Choroid plexus epithelial cell (primary cell): ENCODE results near the gene USP32.

ENCODE experiments used
- DNase-seq: peaks from one replicate; pipeline ENCODE4 v3.0.0-alpha.2; 2010; ENCODE audit warnings: low read depth
- H3K4me3 ChIP-seq: 2 replicates; pipeline ENCODE4 v1.5.1; 2011; ENCODE audit warnings: low read depth, mild to moderate bottlenecking, control low read depth, low read length, moderate library complexity
- TF ChIP-seq, protein P1 (sequence below): conservative IDR thresholded peaks from 2 replicates; pipeline ENCODE4 v1.5.1; 2011; ENCODE audit warnings: low read depth, mild to moderate bottlenecking, control low read depth, inconsistent platforms, low read length, moderate library complexity

The USP32 gene

DNA sequence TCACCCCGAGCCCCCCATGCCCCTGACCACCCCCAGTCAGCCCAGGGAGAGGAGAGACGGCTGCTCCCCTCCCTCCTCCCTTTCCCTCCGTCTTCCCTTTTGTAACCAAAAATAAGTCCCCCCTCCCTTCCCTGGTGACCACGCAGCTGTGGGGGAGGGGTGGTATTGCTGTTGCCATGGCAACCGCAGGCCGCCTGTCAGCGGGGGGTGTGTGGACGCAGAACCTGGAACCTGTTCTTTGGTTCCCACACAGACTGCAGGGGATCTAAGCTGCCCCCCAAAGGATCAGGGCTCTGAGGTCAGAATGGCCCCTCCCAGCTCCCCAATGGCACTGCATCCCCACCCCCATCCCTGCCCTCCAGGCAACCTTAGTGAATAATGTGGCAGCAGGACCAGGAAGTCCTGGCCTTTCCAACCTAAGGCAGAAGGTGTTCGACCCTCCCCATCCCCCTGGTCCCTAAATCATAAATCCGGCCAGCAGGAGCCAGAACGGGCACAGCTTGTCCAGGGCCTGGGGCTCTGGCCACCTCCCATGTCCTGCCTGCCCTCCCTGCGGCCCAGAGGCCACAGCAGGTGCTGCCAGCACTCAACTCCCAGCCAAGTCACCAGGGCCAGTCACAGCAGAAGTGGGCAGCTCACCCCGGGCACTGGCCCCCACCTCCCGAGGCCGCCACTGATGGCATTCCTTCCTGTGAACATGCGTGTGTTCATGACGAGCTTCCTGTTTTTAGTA is 230.2 kb downstream of the USP32 start:
- no peak overlapping the region for H3K4me3 ChIP-seq
- DNase-seq = no peak
- TF ChIP-seq, protein P1, sequence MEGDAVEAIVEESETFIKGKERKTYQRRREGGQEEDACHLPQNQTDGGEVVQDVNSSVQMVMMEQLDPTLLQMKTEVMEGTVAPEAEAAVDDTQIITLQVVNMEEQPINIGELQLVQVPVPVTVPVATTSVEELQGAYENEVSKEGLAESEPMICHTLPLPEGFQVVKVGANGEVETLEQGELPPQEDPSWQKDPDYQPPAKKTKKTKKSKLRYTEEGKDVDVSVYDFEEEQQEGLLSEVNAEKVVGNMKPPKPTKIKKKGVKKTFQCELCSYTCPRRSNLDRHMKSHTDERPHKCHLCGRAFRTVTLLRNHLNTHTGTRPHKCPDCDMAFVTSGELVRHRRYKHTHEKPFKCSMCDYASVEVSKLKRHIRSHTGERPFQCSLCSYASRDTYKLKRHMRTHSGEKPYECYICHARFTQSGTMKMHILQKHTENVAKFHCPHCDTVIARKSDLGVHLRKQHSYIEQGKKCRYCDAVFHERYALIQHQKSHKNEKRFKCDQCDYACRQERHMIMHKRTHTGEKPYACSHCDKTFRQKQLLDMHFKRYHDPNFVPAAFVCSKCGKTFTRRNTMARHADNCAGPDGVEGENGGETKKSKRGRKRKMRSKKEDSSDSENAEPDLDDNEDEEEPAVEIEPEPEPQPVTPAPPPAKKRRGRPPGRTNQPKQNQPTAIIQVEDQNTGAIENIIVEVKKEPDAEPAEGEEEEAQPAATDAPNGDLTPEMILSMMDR = no peak

DNA sequence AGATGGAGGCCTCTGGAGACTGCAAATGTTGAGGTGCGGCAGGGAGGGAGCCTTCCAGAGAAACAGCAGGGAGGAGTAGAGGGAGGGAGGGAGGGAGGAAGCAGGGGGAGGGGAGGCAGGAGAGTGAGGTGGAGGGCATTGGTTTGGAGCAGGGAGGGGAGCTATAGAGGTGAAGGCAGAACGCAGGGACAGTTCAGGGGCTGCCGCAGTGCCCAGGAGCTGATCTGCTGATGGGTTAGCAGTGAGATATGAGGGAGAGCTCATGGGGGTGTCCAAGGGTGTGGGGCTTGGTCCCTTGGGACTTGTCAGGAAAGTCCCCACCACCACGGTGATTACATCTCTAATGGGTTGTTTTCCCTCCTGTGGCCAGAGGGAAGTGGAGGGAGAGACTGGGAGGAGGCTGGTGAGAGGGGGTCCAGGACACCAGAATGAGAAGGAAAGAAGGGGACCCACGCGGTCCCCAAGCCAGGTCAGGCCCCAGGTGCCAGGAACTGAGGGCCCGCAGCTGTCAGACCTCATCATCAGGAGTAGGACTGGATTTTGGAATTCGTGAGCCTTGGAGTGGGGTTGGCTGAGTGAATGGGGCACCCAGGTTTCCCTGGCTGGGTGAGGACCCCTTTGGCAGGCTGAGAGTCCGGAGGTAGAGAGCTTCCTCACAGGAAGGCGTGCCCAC is 231.0 kb downstream of the USP32 start:
- H3K4me3 ChIP-seq = no peak overlapping the region
- no peak for DNase-seq
- TF ChIP-seq, protein P1 = no peak

DNA sequence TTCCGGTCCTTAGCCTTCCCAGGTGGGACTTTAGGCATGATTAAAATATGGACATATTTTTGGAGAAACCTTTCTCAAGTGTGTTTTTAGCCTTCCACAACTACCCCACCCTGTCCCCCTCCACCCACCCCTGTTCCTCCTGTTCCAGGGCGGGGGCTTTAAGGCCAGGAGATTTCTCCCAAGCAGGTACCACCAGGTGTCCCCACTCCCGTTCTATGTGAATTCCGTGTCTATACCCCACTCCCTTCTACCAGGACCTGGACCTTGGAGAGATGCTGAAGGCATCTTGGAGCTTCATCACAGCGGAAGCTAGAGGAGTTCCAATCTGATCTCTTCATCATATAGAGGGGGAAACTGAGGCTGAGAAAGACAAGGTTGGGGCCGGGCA is 232.5 kb downstream of the USP32 start:
- TF ChIP-seq, protein P1 = no peak
- DNase-seq = no peak
- H3K4me3 ChIP-seq = no peak overlapping the region

DNA sequence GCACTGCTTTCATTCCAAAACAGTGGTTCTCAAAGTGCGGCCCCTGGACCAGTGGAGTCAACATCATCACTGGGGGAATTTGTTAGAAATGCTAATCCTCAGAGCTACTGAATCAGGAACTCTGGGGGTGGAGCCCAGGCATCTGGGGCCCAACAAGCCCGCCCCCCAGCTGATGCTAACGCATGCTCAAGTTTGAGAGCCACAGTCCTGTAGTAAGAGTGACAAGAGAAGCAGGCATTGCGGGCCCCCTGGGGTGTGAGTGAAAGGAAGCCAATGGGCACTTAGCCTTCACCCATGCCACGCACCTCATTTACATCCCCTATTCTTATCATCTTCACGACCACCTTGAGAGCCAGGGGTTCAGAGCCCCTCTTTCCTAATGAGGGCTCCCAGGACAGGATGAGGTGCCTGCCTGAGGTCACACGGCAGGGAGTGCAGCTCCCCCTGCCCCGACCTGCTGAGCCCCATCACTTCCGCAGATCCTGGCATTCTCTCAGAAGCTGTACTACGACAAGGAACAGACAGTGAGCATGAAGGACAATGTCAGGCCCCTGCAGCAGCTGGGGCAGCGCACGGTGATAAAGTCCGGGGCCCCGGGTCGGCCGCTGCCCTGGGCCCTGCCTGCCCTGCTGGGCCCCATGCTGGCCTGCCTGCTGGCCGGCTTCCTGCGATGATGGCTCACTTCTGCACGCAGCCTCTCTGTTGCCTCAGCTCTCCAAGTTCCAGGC is 233.0 kb downstream of the USP32 start:
- TF ChIP-seq, protein P1 = no peak
- H3K4me3 ChIP-seq = no peak overlapping the region
- DNase-seq = peak; percentile 53

DNA sequence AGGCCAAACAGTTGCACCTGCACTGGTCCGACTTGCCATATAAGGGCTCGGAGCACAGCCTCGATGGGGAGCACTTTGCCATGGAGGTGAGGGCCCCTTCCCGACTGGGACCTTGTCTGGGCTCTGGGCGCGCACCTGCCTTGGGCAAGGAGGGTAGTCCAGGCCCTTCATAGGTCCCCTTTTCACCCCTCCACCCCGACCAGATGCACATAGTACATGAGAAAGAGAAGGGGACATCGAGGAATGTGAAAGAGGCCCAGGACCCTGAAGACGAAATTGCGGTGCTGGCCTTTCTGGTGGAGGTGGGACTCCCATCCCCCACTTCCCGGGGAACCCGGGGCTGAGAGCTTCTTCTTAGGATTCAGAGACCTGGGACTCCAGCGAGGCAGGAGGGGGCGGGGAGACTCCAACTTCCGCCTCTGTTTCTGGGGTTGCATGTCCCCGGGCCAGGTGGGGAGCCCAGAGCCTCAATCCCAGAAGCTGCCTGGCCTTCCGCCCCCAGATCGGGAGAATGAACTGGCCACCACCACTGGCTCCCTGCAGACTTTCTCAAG is 234.4 kb downstream of the USP32 start:
- DNase-seq = no peak

DNA sequence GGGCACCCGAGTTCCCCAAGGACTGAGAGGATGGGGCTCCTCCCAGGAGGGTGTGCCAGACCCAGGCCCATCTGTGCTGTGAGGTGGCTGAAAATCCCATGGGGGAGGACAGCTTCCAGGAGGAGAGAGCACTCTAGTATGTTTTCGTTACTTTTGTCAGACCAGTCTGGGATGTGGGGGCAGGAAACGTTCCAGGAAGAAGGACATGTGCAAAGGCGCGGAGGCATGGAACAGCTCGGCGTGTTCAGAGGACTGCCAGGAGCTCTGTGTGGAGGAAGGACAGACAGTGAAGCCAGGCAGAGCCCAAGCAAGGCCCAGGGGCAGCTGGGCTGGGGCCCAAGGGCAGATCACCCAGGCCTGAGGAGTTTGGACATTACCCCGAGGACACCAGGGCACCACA is 235.2 kb downstream of the USP32 start:
- H3K4me3 ChIP-seq = no peak overlapping the region
- DNase-seq = no peak
- TF ChIP-seq, protein P1 = no peak

More for the DNA sequence above, 234.4 kb downstream of the USP32 start:
- TF ChIP-seq, protein P1 = no peak
- no peak overlapping the region for H3K4me3 ChIP-seq
